GM12874 (cell line): ENCODE results near the gene ATP6V0C.
A peak's percentile ranks its signal among the peaks of the same experiment; 100 is the strongest.

Source experiments
- TF ChIP-seq, protein P1 (sequence below): IDR thresholded peaks from 2 replicates; pipeline ENCODE4 v1.5.1; 2011; ENCODE audit warnings: low read depth, mild to moderate bottlenecking, control low read depth, low read length, moderate library complexity; ENCODE audit not compliant: insufficient read depth

The ATP6V0C gene

DNA sequence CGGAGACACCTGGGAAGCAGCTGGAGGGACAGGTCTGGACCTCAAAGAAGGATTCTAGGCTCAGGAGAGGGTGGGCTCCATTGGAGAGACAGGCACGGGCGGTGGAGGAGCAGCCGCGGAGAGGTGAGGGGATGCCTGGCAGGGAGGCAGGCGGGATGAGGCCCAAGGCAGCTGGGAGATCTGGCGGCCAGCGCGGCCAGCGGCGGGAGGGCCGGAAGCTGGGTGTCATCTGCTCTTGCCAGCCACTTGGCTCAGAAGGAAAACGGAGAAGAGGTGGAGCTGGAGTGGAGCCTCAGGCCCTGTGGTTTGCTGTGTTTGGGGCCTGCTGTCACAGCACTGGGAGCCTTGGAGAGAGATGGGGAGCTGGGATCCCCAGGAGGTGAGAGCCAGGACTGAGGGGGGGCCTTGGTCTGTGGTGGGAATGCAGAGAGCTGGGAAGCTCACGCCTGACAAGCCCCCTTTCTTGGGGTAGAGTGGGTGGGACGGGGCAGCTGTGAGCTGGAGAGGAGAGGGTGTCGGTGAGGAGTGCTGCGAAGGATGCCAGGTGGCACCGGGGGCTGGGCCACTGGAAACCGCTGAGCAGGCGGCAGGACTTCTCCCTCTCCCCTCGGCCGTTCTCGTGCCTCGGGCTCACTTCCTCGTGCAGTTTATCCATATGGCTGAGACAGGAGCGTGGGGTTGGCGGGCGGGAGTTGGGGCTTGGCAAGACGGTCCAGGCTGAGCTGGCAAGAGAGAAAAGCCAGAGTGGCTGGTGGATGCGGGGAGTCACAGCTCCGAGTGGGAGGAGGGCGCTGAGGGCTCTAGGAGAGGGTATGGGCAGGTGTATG, 30.8 kb upstream of the ATP6V0C start:
- TF ChIP-seq, protein P1, sequence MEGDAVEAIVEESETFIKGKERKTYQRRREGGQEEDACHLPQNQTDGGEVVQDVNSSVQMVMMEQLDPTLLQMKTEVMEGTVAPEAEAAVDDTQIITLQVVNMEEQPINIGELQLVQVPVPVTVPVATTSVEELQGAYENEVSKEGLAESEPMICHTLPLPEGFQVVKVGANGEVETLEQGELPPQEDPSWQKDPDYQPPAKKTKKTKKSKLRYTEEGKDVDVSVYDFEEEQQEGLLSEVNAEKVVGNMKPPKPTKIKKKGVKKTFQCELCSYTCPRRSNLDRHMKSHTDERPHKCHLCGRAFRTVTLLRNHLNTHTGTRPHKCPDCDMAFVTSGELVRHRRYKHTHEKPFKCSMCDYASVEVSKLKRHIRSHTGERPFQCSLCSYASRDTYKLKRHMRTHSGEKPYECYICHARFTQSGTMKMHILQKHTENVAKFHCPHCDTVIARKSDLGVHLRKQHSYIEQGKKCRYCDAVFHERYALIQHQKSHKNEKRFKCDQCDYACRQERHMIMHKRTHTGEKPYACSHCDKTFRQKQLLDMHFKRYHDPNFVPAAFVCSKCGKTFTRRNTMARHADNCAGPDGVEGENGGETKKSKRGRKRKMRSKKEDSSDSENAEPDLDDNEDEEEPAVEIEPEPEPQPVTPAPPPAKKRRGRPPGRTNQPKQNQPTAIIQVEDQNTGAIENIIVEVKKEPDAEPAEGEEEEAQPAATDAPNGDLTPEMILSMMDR, result no peak

DNA sequence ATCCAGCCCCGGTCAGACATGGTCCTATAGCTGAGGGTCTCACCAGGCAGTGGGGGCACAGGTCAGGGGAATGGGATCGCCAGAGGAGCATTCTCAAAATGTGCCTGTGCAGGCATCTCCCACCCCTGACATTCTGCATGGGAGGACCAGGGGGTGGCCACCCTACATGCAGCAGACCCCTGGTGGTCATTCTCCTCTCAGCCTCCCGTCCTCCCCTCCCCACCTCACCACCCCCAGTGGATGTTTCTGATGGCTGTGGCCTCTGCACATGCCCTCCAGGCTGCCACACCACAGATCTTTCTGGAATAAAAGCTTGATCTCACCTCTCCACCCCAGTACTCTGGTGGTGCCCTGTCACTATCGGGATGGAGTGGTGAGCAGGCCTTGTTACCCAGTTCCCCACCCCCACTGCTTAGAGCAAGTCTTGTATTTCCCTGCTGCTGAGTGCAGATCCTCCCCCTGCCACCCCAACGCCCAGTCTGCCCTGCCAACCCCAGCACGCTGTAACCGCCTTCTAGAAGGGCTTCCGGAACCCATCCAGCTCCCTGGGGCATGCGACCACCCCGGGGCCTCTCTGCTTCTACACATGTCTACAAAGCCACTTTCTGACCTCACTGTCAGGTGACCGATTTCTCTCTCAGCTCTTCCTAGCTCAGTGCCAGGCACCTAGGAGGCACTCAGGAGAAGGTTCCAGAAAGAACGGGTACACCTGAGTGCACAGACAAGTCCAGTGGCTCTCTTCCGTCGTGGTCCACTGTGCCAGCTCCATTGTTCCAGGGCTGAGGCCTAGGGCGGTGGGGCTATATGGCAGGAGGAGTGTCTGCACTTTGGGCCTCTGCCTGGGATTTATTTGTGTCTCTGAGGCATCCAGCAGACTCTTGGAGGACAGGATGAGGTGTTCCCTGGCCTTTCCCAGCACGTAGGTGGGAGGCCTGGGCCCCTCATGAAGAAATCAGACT, 29.5 kb upstream of the ATP6V0C start:
- TF ChIP-seq, protein P1, result no peak

DNA sequence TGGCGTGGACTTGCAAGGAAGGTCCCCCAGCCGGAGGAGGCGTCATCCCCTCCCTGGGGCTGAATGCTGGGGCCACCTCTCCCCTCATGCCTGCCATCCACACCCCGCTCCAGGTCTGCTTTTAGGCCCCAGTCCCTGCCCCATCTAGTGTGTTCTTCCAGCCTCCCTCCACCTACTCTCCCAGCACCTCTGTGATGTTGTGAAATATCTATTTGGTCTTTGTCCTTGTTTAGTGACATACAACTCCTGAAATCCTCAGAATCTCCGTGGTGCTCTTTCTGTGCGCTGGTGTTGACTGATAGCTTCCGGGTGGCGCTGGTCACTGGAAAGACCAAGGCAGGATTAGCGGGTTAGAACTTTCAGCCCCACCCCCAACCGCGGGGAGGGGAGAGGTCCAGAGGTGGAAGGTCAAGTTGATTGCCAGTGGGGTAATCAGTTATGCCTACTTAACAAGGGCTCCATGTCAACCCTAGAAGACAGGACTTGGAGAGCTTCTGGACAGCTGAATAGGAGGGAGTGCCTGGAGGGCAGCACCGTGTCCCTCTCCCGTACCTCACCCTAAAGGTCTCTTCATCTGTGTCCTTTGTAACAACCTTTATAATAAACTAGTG, 28.7 kb upstream of the ATP6V0C start:
- TF ChIP-seq, protein P1, result no peak

GRCh38 chr16:2485811-2486507, 27.8 kb upstream of the ATP6V0C start:
- TF ChIP-seq, protein P1, result no peak

GRCh38 chr16:2486645-2487516, 26.9 kb upstream of the ATP6V0C start:
- TF ChIP-seq, protein P1, result peak; percentile 40; the same call in 1 of the 2 replicates

- TF ChIP-seq, protein P1, result no peak
Observed at GRCh38 chr16:2487517-2487842, 26.3 kb upstream of the ATP6V0C start.
